Erythroblast (primary cell): ENCODE results near the gene CDK17.
"Not testable (repeated sequence)": the region's sequence is repeated elsewhere in the genome, so short reads cannot be mapped to it uniquely, and the experiment has no call there.

Experiments
- DNase-seq, 2 experiments: peaks; one replicate each; lab custom pipeline; 2025; lab: John Stamatoyannopoulos, UW
- GATA1 ChIP-seq: IDR thresholded peaks from 2 replicates; pipeline ENCODE4 v1.6.1; 2011; ENCODE audit warnings: low read depth, mild to moderate bottlenecking, control low read depth, low read length, moderate library complexity
- POLR2A ChIP-seq: IDR thresholded peaks from 2 replicates; pipeline ENCODE4 v1.6.1; 2011; ENCODE audit warnings: mild to moderate bottlenecking, low read length

The CDK17 gene

GRCh38 chr12:96427269-96427729 is 27.1 kb upstream of the CDK17 start:
- DNase-seq, result no peak
- TF ChIP-seq GATA1, result no peak
- TF ChIP-seq POLR2A, result no peak

GRCh38 chr12:96425951-96426350 is 25.7 kb upstream of the CDK17 start:
- no peak for DNase-seq
- TF ChIP-seq POLR2A, result no peak
- no peak for TF ChIP-seq GATA1

GRCh38 chr12:96425321-96425720 is 25.1 kb upstream of the CDK17 start:
- TF ChIP-seq POLR2A, result no peak
- no peak for TF ChIP-seq GATA1
- DNase-seq, result no peak

- DNase-seq, result no peak
Measured at GRCh38 chr12:96424601-96425000, 24.4 kb upstream of the CDK17 start.

GRCh38 chr12:96422192-96422591 is 22.0 kb upstream of the CDK17 start:
- TF ChIP-seq GATA1 (no peak), POLR2A (no peak)

More at GRCh38 chr12:96424601-96425000, 24.4 kb upstream of the CDK17 start:
- TF ChIP-seq POLR2A (no peak), GATA1 (no peak)

GRCh38 chr12:96421014-96421413 is 20.8 kb upstream of the CDK17 start:
- DNase-seq, result no peak
- TF ChIP-seq POLR2A, result no peak
- no peak for TF ChIP-seq GATA1

More at GRCh38 chr12:96422192-96422591, 22.0 kb upstream of the CDK17 start:
- DNase-seq, result peak in 1 of 2 experiments; percentile 8

GRCh38 chr12:96420277-96420835 is 20.1 kb upstream of the CDK17 start:
- DNase-seq, result no peak
- TF ChIP-seq GATA1, result no peak
- no peak for TF ChIP-seq POLR2A

- DNase-seq, result no peak
- TF ChIP-seq GATA1, result no peak
- no peak for TF ChIP-seq POLR2A
Measured at GRCh38 chr12:96419576-96420276, 19.5 kb upstream of the CDK17 start.

- not testable (repeated sequence) for DNase-seq
Measured at GRCh38 chr12:96417688-96418087, 17.4 kb upstream of the CDK17 start.

- TF ChIP-seq POLR2A (no peak), GATA1 (no peak)
- DNase-seq, result no peak
Measured at GRCh38 chr12:96416033-96416799, 16.0 kb upstream of the CDK17 start.

- no peak for TF ChIP-seq POLR2A
- TF ChIP-seq GATA1, result no peak
- DNase-seq, result no peak
Measured at GRCh38 chr12:96414637-96415036, 14.4 kb upstream of the CDK17 start.

- TF ChIP-seq POLR2A (no peak), GATA1 (no peak)
- DNase-seq, result no peak
Measured at GRCh38 chr12:96412431-96412830, 12.2 kb upstream of the CDK17 start.

GRCh38 chr12:96409731-96410130 is 9.5 kb upstream of the CDK17 start:
- DNase-seq, result no peak
- TF ChIP-seq GATA1 (no peak), POLR2A (no peak)

- no peak for DNase-seq
- TF ChIP-seq POLR2A (no peak), GATA1 (no peak)
Measured at GRCh38 chr12:96408993-96409392, 8.8 kb upstream of the CDK17 start.

- not testable (repeated sequence) for DNase-seq
Measured at GRCh38 chr12:96407429-96408097, 7.3 kb upstream of the CDK17 start.
